Amygdala (tissue), 56 donors: ENCODE measurements around the gene PRPF40B.

Source experiments
- DNase-seq, 56 donors: peaks; one replicate each; lab custom pipeline; 2025; lab: John Stamatoyannopoulos, UW

PRPF40B gene

DNA sequence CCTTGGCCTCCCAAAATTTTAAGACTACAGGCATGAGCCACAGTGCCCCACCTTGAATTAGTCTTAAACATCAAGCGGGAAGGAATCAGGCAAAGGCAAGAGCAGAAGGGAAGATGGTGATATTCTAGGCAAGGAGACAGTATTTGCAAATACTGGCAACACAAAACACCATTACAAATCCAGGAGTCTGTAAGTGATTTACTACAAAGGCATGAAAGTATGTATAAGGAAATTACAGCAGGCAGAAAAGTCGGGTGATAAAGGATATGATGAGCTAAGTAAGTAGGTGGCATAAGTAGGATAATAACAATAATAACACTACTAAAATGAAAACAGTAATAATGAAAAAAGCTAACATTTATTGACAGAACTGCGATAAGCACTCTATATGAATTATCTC is 55.4 kb downstream of the PRPF40B start:
- DNase-seq, result no peak

DNA sequence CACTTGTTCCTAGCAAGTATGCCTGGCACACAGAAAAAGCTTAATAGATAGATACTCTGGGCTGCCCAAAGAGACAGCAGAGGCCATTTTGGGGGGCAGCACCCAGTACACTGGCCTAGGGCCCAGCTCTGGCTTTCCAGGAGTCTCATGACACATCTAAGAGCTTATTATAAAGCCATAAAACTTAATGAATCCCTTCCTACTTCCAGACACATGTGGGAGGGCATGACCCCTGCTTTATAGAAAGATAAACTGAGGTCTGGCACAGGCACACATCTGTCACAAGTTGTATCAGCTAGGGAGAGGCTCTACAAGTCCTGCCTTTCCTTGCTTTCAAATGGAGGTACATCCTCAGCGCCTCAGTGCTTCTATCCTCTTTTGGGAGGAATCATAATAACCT is 56.7 kb downstream of the PRPF40B start:
- DNase-seq, result no peak

DNA sequence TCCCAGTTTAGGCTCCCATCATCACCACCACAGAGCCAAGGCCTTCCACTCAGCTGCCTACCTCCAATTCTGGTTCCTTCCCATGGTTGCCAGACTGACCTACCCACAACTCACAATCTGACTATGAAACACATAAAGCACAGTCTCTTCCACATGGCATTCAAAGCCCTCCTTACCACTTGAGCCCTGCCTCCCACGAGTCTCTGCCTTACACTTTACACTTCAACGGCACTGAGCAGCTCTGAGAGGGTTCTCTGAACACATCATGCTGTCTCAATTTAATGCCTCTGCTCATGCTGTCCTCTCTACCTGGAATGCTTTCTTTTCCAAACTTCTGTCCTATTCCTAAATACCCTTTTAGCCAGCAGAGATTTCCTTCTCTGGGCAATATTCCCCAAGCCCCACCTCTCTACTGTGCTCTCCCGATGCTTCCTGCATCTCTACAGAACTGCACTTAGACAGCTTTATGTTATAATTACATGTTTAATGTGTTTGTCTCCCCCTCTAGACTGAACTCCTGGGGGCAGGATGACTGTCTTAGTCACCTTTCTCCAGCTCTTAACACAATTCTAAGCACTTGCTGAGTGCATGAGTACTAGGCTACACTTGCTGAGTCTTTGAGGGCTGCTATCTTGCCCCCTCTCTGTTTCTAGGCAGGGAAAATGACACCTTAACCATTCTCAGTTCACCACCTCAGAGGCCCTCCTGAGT is 60.4 kb downstream of the PRPF40B start:
- DNase-seq, result no peak

DNA sequence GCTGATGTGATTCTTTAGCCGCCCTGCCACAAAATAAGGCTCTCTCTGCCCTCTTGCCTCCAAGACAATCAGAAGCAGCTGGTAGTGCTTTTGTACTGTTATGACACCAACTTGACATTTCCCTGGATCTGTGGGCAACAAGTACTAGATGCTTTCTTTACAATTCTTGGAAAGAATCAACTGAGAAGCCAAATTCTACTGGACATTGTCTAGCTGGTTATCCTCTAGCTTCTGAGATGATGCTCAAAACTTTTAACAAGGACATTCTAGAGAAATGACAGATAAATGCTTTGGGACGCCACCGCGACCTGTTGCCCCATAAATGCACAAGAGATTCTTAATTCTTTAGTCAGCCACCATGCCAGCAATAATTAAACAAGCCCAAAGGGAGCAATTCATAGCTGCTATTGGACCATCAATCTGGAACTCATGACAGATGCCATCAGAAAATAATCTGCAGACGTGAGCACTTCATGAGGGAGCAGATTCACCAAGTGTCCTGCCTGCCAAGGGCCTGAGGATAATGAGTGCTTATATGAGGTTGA is 61.0 kb downstream of the PRPF40B start:
- DNase-seq, result no peak

DNA sequence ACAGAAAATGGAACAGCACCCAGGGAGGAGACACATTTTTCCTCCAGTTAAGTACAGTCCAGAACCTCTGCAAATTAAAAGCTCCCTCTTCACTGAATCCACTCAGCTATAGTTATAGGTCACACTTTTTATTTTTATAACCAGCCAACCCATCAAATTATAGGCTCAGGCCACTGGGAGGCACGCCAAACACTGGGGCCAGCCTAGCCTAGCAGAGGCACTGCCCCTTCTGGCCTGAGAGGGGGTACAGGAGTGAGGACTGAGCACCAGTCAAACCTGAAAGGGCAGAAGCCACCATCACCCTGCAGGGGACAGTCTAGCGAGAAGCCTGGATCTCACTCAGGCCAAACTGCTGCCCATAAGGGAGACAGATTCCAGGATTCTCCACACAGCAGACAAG is 64.6 kb downstream of the PRPF40B start:
- no peak for DNase-seq

DNA sequence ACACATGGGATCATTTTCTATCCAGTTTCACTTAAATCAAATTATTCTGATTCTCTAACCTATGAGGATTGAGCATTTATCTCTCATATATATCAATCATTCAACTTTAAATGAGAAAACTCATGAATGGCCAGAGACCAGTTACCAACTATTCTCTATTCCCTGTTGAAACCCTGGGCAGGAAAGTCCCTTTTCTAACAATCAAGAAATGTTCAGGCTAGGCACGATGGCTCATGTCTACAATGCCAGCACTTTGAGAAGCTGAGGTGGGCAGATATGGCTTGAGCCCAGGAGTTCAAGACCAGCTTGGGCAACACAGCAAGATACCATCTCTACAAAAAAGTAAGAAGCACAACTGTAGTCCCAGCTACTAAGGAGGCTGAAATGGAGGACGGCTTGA is 65.9 kb downstream of the PRPF40B start:
- DNase-seq, result no peak

DNA sequence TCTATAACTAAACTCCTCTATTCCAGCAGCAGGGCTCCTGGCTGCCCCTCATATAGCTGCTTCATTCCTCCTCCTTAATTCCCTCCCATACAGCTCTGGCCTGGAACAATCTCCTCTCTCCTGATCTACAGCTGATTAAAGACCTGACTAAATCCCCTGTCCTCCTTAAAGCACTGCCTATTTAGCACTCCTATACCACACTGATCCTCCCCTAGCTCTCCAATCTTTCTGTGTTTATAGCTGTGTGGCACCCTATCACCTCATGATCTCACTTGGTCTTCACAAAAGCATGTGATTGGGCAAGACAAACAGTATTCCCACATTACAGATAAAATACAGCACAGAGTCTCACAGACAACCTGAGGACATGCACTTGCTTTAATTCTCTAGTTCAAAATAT is 66.4 kb downstream of the PRPF40B start:
- DNase-seq, result no peak

DNA sequence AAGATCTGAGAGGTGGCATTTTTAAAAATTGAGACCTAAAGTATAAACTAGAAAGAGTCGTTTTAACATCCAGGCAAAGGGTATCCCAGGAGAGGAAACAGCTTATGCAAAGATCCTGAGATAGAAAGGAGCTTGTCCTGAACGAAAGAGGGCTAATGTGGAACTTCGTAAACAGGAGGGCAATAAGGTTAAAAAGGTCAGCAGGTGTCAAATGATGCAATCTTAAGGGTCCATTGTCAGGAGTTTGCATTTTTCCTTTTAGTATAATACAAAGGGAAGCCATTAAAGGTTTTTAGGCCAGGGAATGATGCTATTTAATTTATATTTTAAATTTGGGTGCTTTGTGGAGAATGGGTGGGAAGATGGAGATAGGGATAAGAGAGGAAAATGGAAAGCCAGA is 69.5 kb downstream of the PRPF40B start:
- DNase-seq, result no peak

DNA sequence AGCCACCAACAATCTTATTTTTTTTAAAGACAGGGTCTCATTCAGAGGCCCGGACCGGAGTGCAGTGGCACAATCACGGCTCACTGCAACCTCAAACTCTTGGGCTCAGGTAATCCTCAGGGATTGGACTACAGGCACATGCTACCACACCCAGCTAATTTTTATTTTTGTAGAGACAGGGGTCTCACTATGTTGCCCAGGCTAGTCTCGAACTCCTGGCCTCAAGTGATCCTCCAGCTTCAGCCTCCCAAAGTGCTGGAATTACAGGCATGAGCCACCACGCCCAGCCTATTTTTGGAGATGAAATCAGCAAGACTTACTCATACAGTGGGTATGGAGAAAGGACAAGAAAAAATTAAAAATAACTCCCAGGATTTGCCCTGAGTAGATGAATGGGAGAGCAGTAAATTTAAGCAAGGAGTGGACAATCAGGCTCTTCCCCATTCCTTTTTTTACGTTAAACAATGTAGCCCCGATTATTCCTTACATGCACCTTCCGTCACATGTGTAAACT is 70.6 kb downstream of the PRPF40B start:
- DNase-seq, result no peak
